Natural killer cell (primary cell): ENCODE data around the gene OR7C2. TPM values are rescaled to one million over a fixed set of nuclear protein-coding genes. Genes with fewer than 3 reads are reported as not detected.
"Not testable (repeated sequence)": the region's sequence is repeated elsewhere in the genome, so short reads cannot be mapped to it uniquely, and the experiment has no call there.

Source experiments
- ATAC-seq, 3 donors: fragments of 150-1000 bp in 2 of 3; fragments of 200-7000 bp in 1 of 3; cut with Tn5 transposase; 1 replicate in 1 of 3; 2 replicates in 2 of 3; pipeline ENCODE4 v1.10.0; 2021; ENCODE audit warnings: mild to moderate bottlenecking in 2 of 3, moderate library complexity in 2 of 3
- DNase-seq, 2 donors: peaks; one replicate each; pipeline versions ENCODE4 v3.0.0 to v3.0.0-alpha.2; 2013 to 2021; ENCODE audit warnings: mixed read lengths in 1 of 2
- H3K27ac ChIP-seq: one replicate; pipeline ENCODE4 v1.5.1; 2013; ENCODE audit warnings: mild to moderate bottlenecking, low read length
- H3K27me3 ChIP-seq: one replicate; pipeline ENCODE4 v1.6.1; 2013; ENCODE audit warnings: low read length; ENCODE audit not compliant: control insufficient read depth, insufficient read depth
- H3K36me3 ChIP-seq: one replicate; pipeline ENCODE4 v1.6.1; 2013; ENCODE audit warnings: low read length; ENCODE audit not compliant: control insufficient read depth, insufficient read depth
- H3K4me1 ChIP-seq: one replicate; pipeline ENCODE4 v1.6.1; 2013; ENCODE audit warnings: low read length; ENCODE audit not compliant: control insufficient read depth, insufficient read depth
- H3K4me3 ChIP-seq: one replicate; pipeline ENCODE4 v1.5.1; 2013; ENCODE audit warnings: low read length
- H3K9me3 ChIP-seq: one replicate; pipeline ENCODE4 v1.6.1; 2013; ENCODE audit warnings: low read length; ENCODE audit not compliant: control insufficient read depth, insufficient read depth
- H3K27ac Mint-ChIP-seq, 2 donors: one replicate each; pipeline ENCODE4 v1.8.0; 2022; ENCODE audit warnings: mild to moderate bottlenecking in 2 of 2, mixed read lengths in 2 of 2, moderate library complexity in 1 of 2
- H3K27me3 Mint-ChIP-seq, 2 donors: one replicate each; pipeline ENCODE4 v1.8.0; 2022; ENCODE audit warnings: low read depth in 2 of 2, mixed read lengths in 2 of 2
- H3K36me3 Mint-ChIP-seq: one replicate; pipeline ENCODE4 v1.8.0; 2022; ENCODE audit warnings: mixed read lengths
- H3K4me1 Mint-ChIP-seq, 2 donors: one replicate each; pipeline ENCODE4 v1.8.0; 2022; ENCODE audit warnings: mixed read lengths in 2 of 2
- H3K4me3 Mint-ChIP-seq: one replicate; pipeline ENCODE4 v1.8.0; 2022; ENCODE audit warnings: mild to moderate bottlenecking, moderate library complexity, mixed read lengths
- H3K9me3 Mint-ChIP-seq, 2 donors: one replicate each; pipeline ENCODE4 v1.8.0; 2022; ENCODE audit warnings: mixed read lengths in 2 of 2
- WGBS: methylation state at CpG from one replicate; pipeline ENCODE4 v1.1.7; 2013; ENCODE audit warnings: missing lambda C conversion rate; ENCODE audit not compliant: insufficient coverage; 5-methylcytosine and 5-hydroxymethylcytosine counted together
- intact Hi-C: fragments of 100-400 bp; cut with micrococcal nuclease; formaldehyde crosslinking; loops from one replicate; pipeline ENCODE4 v1.14.2; 2022
- total RNA-seq, 4 donors: library from RNA; stranded (reverse); fragments of 120-200 nt in 1 of 4; gene quantifications; one replicate each; pipeline versions ENCODE4 v1.2.3 to v1.2.4, GENCODE V29; 2013 to 2022
- TF ChIP-seq, protein P1 (sequence below): fragments of 200-600 bp; IDR thresholded peaks from one replicate; pipeline ENCODE4 v1.8.0; 2022; ENCODE audit warnings: antibody characterized with exemption

Gene OR7C2
- total RNA-seq, 3 donors from 2014 or later (not counting 1 experiment from before 2014, with no cell fraction given): not detected

- Histone ChIP-seq H3K36me3 (no peaks in the 10 kb centered on the region), H3K4me3 (no peak overlapping the region), H3K9me3 (no peaks in the 10 kb centered on the region), H3K27ac (no peak overlapping the region), H3K27me3 (no peaks in the 10 kb centered on the region), H3K4me1 (no peaks in the 10 kb centered on the region)
- Mint-ChIP-seq H3K9me3 (no peaks in the 10 kb centered on the region), H3K36me3 (no peaks in the 10 kb centered on the region), H3K4me1 (peaks cover 0 to 4% of the 10 kb centered on the region in 2 donors), H3K27me3 (peaks cover 3 to 6% of the 10 kb centered on the region in 2 donors), H3K4me3 (no peak overlapping the region), H3K27ac (no peak overlapping the region)
- no peak for DNase-seq
- whole genome bisulfite sequencing: 86% methylated on average over 1 of the region's 1 CpG
- no peak for ATAC-seq
- TF ChIP-seq, protein P1, sequence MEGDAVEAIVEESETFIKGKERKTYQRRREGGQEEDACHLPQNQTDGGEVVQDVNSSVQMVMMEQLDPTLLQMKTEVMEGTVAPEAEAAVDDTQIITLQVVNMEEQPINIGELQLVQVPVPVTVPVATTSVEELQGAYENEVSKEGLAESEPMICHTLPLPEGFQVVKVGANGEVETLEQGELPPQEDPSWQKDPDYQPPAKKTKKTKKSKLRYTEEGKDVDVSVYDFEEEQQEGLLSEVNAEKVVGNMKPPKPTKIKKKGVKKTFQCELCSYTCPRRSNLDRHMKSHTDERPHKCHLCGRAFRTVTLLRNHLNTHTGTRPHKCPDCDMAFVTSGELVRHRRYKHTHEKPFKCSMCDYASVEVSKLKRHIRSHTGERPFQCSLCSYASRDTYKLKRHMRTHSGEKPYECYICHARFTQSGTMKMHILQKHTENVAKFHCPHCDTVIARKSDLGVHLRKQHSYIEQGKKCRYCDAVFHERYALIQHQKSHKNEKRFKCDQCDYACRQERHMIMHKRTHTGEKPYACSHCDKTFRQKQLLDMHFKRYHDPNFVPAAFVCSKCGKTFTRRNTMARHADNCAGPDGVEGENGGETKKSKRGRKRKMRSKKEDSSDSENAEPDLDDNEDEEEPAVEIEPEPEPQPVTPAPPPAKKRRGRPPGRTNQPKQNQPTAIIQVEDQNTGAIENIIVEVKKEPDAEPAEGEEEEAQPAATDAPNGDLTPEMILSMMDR: no peak
- intact Hi-C loops: no loop called here
Measured at GRCh38 chr19:14944456-14944855, 3.2 kb downstream of the OR7C2 start.

DNA sequence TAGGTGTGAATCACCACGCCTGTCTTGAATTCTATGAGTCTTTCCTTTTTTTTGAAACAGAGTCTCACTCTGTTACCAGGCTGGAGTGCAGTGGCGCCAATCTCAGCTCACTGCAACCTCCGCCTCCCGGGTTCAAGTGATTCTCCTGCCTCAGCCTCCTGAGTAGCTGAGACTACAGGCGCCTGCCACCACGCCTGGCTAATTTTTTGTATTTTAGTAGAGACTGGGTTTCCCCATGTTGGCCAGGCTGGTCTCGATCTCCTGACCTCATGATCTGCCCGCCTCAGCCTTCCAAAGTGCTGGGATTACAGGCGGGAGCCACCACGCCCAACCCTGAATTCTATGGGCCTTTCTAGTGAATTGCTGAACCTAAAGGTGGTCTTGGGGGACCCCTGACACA lies 8.1 kb downstream of the OR7C2 start:
- H3K36me3 ChIP-seq, H3K4me3 ChIP-seq, H3K27me3 Mint-ChIP-seq, H3K9me3 Mint-ChIP-seq, H3K27ac Mint-ChIP-seq, H3K27me3 ChIP-seq, H3K4me1 Mint-ChIP-seq, H3K27ac ChIP-seq, H3K9me3 ChIP-seq, H3K36me3 Mint-ChIP-seq, intact Hi-C loops, ATAC-seq, H3K4me3 Mint-ChIP-seq, H3K4me1 ChIP-seq, DNase-seq: not testable (repeated sequence)
- WGBS: 88% methylated on average over 10 of the region's 10 CpGs

GRCh38 chr19:14949876-14950275 lies 8.6 kb downstream of the OR7C2 start:
- WGBS: 83% methylated on average over 8 of the region's 8 CpGs
- no peak overlapping the region for H3K27ac Mint-ChIP-seq
- intact Hi-C loops: no loop called here
- H3K4me1 ChIP-seq: no peaks in the 10 kb centered on the region
- H3K9me3 ChIP-seq: no peaks in the 10 kb centered on the region
- H3K36me3 ChIP-seq: no peaks in the 10 kb centered on the region
- TF ChIP-seq, protein P1: no peak
- H3K27ac ChIP-seq: no peak overlapping the region
- H3K9me3 Mint-ChIP-seq: no peaks in the 10 kb centered on the region
- no peak overlapping the region for H3K4me3 Mint-ChIP-seq
- no peak for ATAC-seq
- H3K27me3 Mint-ChIP-seq: peaks cover 0 to 3% of the 10 kb centered on the region in 2 donors
- H3K4me3 ChIP-seq: no peak overlapping the region
- H3K4me1 Mint-ChIP-seq: no peaks in the 10 kb centered on the region
- H3K27me3 ChIP-seq: no peaks in the 10 kb centered on the region
- DNase-seq: no peak
- no peaks in the 10 kb centered on the region for H3K36me3 Mint-ChIP-seq

DNA sequence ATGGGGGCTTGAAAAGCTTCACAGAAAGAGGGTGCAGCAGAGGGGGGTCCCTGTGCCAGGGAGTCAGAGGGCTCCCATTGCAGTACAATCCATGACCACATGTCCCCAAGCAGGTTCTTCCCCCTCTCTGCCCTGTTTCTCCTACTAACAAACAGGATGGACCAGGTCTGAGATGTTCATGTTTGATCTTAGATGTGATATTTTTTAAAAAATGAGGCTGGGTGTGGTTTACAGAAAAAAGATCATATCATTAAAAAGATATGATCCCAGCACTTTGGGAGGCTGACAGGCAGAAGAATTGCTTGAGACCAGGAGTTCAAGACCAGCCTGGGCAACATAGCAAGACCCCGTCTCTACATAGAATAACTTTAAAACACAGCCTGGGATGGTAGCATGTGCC lies 9.1 kb downstream of the OR7C2 start:
- Histone ChIP-seq H3K4me3 (no peak overlapping the region), H3K27ac (no peak overlapping the region), H3K4me1 (no peaks in the 10 kb centered on the region), H3K27me3 (no peaks in the 10 kb centered on the region), H3K9me3 (no peaks in the 10 kb centered on the region), H3K36me3 (no peaks in the 10 kb centered on the region)
- Mint-ChIP-seq H3K27ac (no peak overlapping the region), H3K4me3 (no peak overlapping the region), H3K27me3 (peaks cover 0 to 3% of the 10 kb centered on the region in 2 donors), H3K9me3 (no peaks in the 10 kb centered on the region), H3K4me1 (no peaks in the 10 kb centered on the region), H3K36me3 (no peaks in the 10 kb centered on the region)
- intact Hi-C loops: no loop called here
- DNase-seq (no peak), ATAC-seq (no peak)
- WGBS: 92% methylated on average over 1 of the region's 1 CpG
- TF ChIP-seq, protein P1: no peak
